Activated CD8-positive, alpha-beta T cell treated with anti-CD3 and anti-CD28 coated beads for 36 hours (primary cell): ENCODE data around the gene CHMP5. TPM values are rescaled to one million over a fixed set of nuclear protein-coding genes. Genes with fewer than 3 reads are reported as not detected.
A peak's percentile ranks its signal among the peaks of the same experiment; 100 is the strongest.

Experiments
- ATAC-seq: fragments of 200-7000 bp; cut with Tn5 transposase; one replicate; pipeline ENCODE4 v1.10.0; 2021; ENCODE audit warnings: mild to moderate bottlenecking, moderate library complexity
- CTCF ChIA-PET: fragments of 350-600 bp; sonication (Branson Sonifier 250); formaldehyde crosslinking; loops from one replicate; lab custom pipeline; 2021; ENCODE audit warnings: antibody characterized with exemption; lab: Charles Lee
- POLR2A ChIA-PET: fragments of 350-600 bp; sonication (Branson Sonifier 250); formaldehyde crosslinking; loops from one replicate; lab custom pipeline; 2021; ENCODE audit warnings: antibody characterized with exemption; lab: Charles Lee
- DNase-seq: peaks from one replicate; pipeline ENCODE4 v3.0.0-alpha.2; 2020
- H3K27ac Mint-ChIP-seq: one replicate; pipeline ENCODE4 v1.8.0; 2021; ENCODE audit warnings: mild to moderate bottlenecking, mixed read lengths
- H3K27me3 Mint-ChIP-seq: one replicate; pipeline ENCODE4 v1.8.0; 2021; ENCODE audit warnings: mixed read lengths
- H3K36me3 Mint-ChIP-seq: one replicate; pipeline ENCODE4 v1.8.0; 2021; ENCODE audit warnings: low read depth, mixed read lengths
- H3K4me1 Mint-ChIP-seq: one replicate; pipeline ENCODE4 v1.8.0; 2021; ENCODE audit warnings: low read depth, mixed read lengths
- H3K4me3 Mint-ChIP-seq: one replicate; pipeline ENCODE4 v1.8.0; 2021; ENCODE audit warnings: mild to moderate bottlenecking, moderate library complexity, mixed read lengths
- H3K9me3 Mint-ChIP-seq: one replicate; pipeline ENCODE4 v1.8.0; 2021; ENCODE audit warnings: mixed read lengths
- intact Hi-C: fragments of 100-400 bp; cut with micrococcal nuclease; formaldehyde crosslinking; loops from one replicate; pipeline ENCODE4 v1.10.0; 2022
- total RNA-seq, 2 experiments: library from RNA; stranded (reverse); gene quantifications; one replicate each; pipeline ENCODE4 v1.2.3, GENCODE V29; 2021
- TF ChIP-seq, protein P1 (sequence below): fragments of 200-600 bp; IDR thresholded peaks from one replicate; pipeline ENCODE4 v1.8.0; 2022; ENCODE audit warnings: antibody characterized with exemption, mild to moderate bottlenecking

Gene CHMP5
- total RNA-seq, 2 experiments from 2014 or later, result 64.6 to 74.2 TPM

DNA sequence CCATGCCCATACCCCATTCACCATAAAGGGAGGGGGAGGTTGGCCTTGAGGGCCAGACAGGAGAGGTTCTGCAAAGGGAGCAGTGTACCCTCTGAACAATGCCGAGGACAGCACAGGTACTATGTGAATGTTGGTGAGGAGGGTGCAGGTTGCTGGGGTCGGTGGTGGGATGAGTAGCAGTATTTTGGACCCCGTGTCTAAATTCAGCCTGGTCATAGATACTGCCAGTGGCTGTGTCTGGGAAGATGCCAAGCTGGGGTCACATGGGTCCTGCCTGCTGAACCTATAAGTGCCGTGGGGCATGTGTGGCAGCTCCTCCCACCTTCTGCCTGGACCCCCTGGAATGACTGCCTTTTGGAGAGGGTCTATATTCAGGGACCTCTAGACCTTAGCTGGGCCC is 36.2 kb upstream of the CHMP5 start:
- Mint-ChIP-seq H3K27ac (no peak overlapping the region), H3K4me3 (no peak overlapping the region), H3K27me3 (peaks cover 1% of the 10 kb centered on the region), H3K36me3 (no peaks in the 10 kb centered on the region), H3K9me3 (no peaks in the 10 kb centered on the region), H3K4me1 (peaks cover 9% of the 10 kb centered on the region)
- POLR2A ChIA-PET, result no interaction called here
- intact Hi-C loops, result no loop called here
- TF ChIP-seq, protein P1, sequence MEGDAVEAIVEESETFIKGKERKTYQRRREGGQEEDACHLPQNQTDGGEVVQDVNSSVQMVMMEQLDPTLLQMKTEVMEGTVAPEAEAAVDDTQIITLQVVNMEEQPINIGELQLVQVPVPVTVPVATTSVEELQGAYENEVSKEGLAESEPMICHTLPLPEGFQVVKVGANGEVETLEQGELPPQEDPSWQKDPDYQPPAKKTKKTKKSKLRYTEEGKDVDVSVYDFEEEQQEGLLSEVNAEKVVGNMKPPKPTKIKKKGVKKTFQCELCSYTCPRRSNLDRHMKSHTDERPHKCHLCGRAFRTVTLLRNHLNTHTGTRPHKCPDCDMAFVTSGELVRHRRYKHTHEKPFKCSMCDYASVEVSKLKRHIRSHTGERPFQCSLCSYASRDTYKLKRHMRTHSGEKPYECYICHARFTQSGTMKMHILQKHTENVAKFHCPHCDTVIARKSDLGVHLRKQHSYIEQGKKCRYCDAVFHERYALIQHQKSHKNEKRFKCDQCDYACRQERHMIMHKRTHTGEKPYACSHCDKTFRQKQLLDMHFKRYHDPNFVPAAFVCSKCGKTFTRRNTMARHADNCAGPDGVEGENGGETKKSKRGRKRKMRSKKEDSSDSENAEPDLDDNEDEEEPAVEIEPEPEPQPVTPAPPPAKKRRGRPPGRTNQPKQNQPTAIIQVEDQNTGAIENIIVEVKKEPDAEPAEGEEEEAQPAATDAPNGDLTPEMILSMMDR, result no peak
- ATAC-seq (no peak), DNase-seq (no peak)
- CTCF ChIA-PET, result no interaction called here

DNA sequence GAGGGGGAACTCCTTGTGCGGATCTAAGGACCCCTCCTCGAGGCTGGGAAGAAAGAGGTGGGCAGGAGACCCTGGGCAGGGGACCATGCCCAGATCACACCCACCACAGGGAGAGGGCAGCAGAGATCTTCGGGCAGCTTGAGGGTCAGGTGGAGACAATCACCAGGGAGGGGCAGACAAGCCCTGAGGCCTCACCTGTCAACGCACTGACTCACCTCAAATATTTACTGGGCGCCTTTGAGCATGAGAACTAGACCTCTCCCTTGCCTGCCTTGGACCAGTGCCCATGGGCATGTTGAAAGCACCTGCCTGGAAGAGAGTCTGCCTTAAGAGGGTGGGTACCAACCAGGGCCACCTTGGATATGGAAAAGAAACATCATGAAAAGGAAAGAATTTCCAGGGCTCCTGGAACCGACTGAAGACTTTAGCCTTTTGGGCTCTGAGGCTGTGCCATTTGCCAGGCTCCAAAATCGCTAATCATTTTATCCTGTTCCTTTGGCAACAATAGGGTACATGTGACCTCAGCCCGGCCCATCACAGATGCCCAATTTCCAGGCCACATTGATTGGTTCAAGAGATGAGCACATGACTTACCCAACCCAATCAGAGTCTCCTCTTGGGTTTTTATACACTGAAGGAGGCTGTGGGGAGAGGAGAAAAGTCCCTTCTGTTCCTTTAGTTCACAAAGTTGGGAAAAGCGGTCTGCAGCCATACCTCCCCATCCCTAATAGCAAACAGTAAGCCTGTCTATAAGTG is 35.3 kb upstream of the CHMP5 start:
- POLR2A ChIA-PET, result no interaction called here
- no peaks in the 10 kb centered on the region for H3K9me3 Mint-ChIP-seq
- H3K4me1 Mint-ChIP-seq, result peaks cover 9% of the 10 kb centered on the region
- DNase-seq (no peak), ATAC-seq (peak; percentile 32)
- CTCF ChIA-PET, result no interaction called here
- H3K27ac Mint-ChIP-seq, result no peak overlapping the region
- H3K27me3 Mint-ChIP-seq, result peaks cover under 1% of the 10 kb centered on the region
- TF ChIP-seq, protein P1, result no peak
- no peaks in the 10 kb centered on the region for H3K36me3 Mint-ChIP-seq
- intact Hi-C loops, result no loop called here
- H3K4me3 Mint-ChIP-seq, result no peak overlapping the region

DNA sequence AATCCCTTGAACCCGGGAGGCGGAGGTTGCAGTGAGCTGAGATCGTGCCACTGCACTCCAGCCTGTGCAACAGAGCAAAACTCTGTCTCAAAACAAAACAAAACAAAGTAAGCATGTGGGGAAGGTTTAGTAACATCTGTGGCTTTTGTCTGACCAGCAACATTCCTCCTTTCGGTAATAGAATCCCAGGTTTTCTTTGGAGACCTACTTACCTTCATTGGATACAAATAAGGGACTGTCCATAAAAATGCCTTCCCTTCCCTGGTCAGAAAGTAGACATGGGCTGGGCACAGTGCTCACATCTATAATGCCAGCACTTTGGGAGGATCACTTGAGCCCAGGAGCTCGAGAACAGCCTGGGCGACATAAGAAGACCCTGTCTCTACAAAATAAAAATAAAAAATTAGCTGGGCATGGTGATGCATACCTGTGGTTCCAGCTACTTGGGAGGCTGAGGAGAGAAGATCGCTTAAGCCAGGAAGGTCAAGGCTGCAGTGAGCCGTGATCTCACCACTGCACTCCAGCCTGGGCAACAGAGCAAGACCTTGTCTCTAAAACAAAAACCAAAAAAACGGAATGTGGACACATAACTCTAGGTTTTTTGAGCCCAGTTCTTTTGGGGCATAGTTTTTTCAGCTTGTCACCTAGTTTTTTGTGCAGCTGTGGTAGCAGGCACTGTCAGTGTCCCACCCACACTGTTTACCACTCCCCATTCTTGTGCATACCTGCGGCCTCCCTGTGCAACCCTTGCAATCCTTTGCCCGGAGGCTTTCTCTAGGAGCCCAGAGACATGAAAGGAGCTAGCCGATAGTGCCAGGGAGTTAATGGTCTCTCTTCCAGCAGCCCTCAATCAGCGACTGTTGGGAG is 33.9 kb upstream of the CHMP5 start:
- TF ChIP-seq, protein P1, result no peak
- Mint-ChIP-seq H3K4me3 (no peak overlapping the region), H3K27me3 (no peaks in the 10 kb centered on the region), H3K9me3 (no peaks in the 10 kb centered on the region), H3K4me1 (no peaks in the 10 kb centered on the region), H3K36me3 (no peaks in the 10 kb centered on the region), H3K27ac (no peak overlapping the region)
- ChIA-PET CTCF (no interaction called here), POLR2A (no interaction called here)
- ATAC-seq (no peak), DNase-seq (no peak)
- intact Hi-C loops, result no loop called here

DNA sequence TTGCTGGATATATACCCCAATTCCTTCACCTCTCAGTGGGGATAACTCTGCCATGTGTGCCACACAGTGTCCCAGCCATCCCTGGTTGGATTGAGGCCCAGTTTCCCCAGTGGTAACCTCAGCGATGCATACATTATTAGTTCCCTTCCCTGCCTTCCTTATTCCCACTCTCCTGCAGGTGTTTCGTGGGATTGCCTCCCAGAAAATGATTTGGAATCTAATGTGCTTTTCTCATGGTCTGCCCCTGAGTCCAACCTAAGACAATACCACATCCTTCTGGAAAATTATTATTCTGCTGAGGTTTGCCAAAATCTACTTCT is 33.3 kb upstream of the CHMP5 start:
- ChIA-PET CTCF (interaction anchor here (0.8 kb wide), 1 partner anchor 11 kb away, joined by 3 read pairs; no protein-coding TSS in a partner anchor), POLR2A (no interaction called here)
- no peak overlapping the region for H3K4me3 Mint-ChIP-seq
- no peaks in the 10 kb centered on the region for H3K9me3 Mint-ChIP-seq
- H3K27me3 Mint-ChIP-seq, result no peaks in the 10 kb centered on the region
- ATAC-seq (no peak), DNase-seq (no peak)
- H3K4me1 Mint-ChIP-seq, result no peaks in the 10 kb centered on the region
- H3K36me3 Mint-ChIP-seq, result no peaks in the 10 kb centered on the region
- no peak overlapping the region for H3K27ac Mint-ChIP-seq
- TF ChIP-seq, protein P1, result no peak
- intact Hi-C loops, result no loop called here

DNA sequence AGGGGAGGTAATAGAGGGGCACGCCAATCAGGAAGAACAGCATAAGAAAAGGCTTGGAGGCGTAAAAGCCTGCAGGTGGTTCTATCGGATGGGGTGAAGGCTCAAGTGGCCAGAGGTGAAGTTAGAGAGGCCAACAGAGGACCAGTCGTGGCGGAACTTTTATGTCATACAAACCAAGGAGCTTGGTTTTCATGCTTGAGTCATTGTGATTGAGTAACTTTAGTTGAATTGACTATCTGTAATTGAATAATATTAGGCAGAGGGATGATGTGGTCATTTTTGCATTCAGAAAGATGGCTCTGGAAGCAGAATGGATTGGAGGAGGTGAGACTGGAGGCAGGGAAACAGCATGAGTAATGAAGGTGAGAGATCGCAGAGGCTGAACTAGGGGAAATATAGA is 32.0 kb upstream of the CHMP5 start:
- ATAC-seq (no peak), DNase-seq (no peak)
- H3K4me3 Mint-ChIP-seq, result no peak overlapping the region
- H3K27me3 Mint-ChIP-seq, result no peaks in the 10 kb centered on the region
- no peaks in the 10 kb centered on the region for H3K36me3 Mint-ChIP-seq
- H3K27ac Mint-ChIP-seq, result no peak overlapping the region
- POLR2A ChIA-PET, result interaction anchor here (0.8 to 2.0 kb wide), 5 partner anchors 9 to 207 kb away, joined by 3 to 5 read pairs (median 4); no protein-coding TSS in a partner anchor
- no peaks in the 10 kb centered on the region for H3K9me3 Mint-ChIP-seq
- CTCF ChIA-PET, result interaction anchor here (1.0 kb wide), 1 partner anchor 8 kb away, joined by 3 read pairs; no protein-coding TSS in a partner anchor
- TF ChIP-seq, protein P1, result no peak
- intact Hi-C loops, result no loop called here
- no peaks in the 10 kb centered on the region for H3K4me1 Mint-ChIP-seq
